Stomach (tissue), 9 donors: ENCODE data around the gene GNAS. TPM values are rescaled to one million over a fixed set of nuclear protein-coding genes. Genes with fewer than 3 reads are reported as not detected.

Experiments used
- DNase-seq, 2 donors: peaks; one replicate each; pipeline versions ENCODE4 v3.0.0 to v3.0.0-alpha.2; 2013 to 2019
- H3K27ac ChIP-seq, 5 donors: fragments of 200-600 bp in 4 of 5; sonication (generic) in 4 of 5; one replicate each; pipeline ENCODE4 v1.5.1; 2013 to 2019; ENCODE audit warnings: mild to moderate bottlenecking in 1 of 5, moderate library complexity in 1 of 5
- H3K27me3 ChIP-seq, 3 donors: fragments of 200-600 bp; sonication (generic); one replicate each; pipeline ENCODE4 v1.5.1; 2017 to 2019; ENCODE audit warnings: mixed run types in 1 of 3
- H3K36me3 ChIP-seq, 4 donors: fragments of 200-600 bp; sonication (generic); 1 replicate in 3 of 4; 2 replicates in 1 of 4; pipeline ENCODE4 v1.5.1; 2016 to 2019
- H3K4me1 ChIP-seq, 4 donors: fragments of 200-600 bp; sonication (generic); one replicate each; pipeline ENCODE4 v1.5.1; 2016 to 2019
- H3K4me3 ChIP-seq, 4 donors: fragments of 200-600 bp; sonication (generic) in 3 of 4; one replicate each; pipeline ENCODE4 v1.5.1; 2016 to 2019; ENCODE audit warnings: mild to moderate bottlenecking in 1 of 4
- H3K9me3 ChIP-seq, 4 donors: fragments of 200-600 bp; sonication (generic); one replicate each; pipeline ENCODE4 v1.5.1; 2016 to 2019
- CTCF ChIP-seq, 7 experiments: fragments of 450-650 bp in 4 of 7; fragments of 200-600 bp in 3 of 7; sonication (generic) in 3 of 7; IDR thresholded peaks; one replicate each; pipeline ENCODE4 v1.5.1; 2016 to 2019; ENCODE audit warnings: antibody characterized with exemption in 7 of 7, control low read depth in 2 of 7, mild to moderate bottlenecking in 1 of 7
- EP300 ChIP-seq: sonication (generic); formaldehyde crosslinking; IDR thresholded peaks from one replicate; pipeline ENCODE4 v1.6.1; 2017; ENCODE audit warnings: antibody characterized with exemption
- POLR2A ChIP-seq, 4 donors: fragments of 450-650 bp; IDR thresholded peaks; one replicate each; pipeline ENCODE4 v1.6.1; 2016; ENCODE audit warnings: antibody characterized with exemption in 4 of 4, control low read depth in 2 of 4, mild to moderate bottlenecking in 1 of 4, moderate library complexity in 1 of 4
- POLR2AphosphoS5 ChIP-seq, 3 donors: sonication (generic); formaldehyde crosslinking; IDR thresholded peaks; one replicate each; pipeline ENCODE4 v1.6.1; 2016; ENCODE audit warnings: antibody characterized with exemption in 3 of 3
- WGBS, 5 donors: extraction: QIAGEN DNeasy Blood & Tissue Kit in 3 of 5; methylation state at CpG; one replicate each; pipeline versions ENCODE4 v1.1.5 to v1.1.7; 2013 to 2018; 5-methylcytosine and 5-hydroxymethylcytosine counted together
- intact Hi-C: fragments of 100-400 bp; cut with DNase I; formaldehyde crosslinking; loops from one replicate; pipeline ENCODE4 v1.15.1; 2023; ENCODE audit warnings: low total_unique reads
- polyA plus RNA-seq, 3 donors: library from polyadenylated mRNA; stranded (reverse); fragments of 200-250 nt; gene quantifications; one replicate each; pipeline ENCODE4 v1.2.3, GENCODE V29; 2013
- total RNA-seq, 5 donors: library from RNA; depleted of rRNA; stranded (reverse); fragments of >200 nt; gene quantifications; one replicate each; pipeline versions ENCODE4 v1.1.0 to v1.2.3, GENCODE V29; 2014 to 2016
- donor health status: healthy with polysubstance abuse.
- donor health status: Bipolar disorder and iron deficiency.
- donor health status: healthy.

The GNAS gene
- total and polyA plus RNA-seq, 8 donors, result 306 to 1,010 (median 704) TPM

- Histone ChIP-seq H3K4me1 (peaks cover 0 to 8% (median 0%) of the 10 kb centered on the region in 4 donors), H3K27me3 (peaks cover 0 to 58% (median 1%) of the 10 kb centered on the region in 3 donors), H3K4me3 (no peak overlapping the region), H3K36me3 (no peaks in the 10 kb centered on the region), H3K9me3 (no peaks in the 10 kb centered on the region), H3K27ac (no peak overlapping the region)
- TF ChIP-seq EP300 (no peak), CTCF (IDR thresholded peaks at IDR 0.05) (no peak), POLR2AphosphoS5 (IDR thresholded peaks at IDR 0.05) (no peak), POLR2A (IDR thresholded peaks at IDR 0.05) (no peak)
- no peak for DNase-seq
- WGBS, 5 donors, result 84 to 91% (median 88%) methylated on average over 10 of the region's 10 CpGs
- intact Hi-C loops, result no loop called here
Measured at GRCh38 chr20:58833921-58834320, 18.6 kb upstream of the GNAS start.

- intact Hi-C loops, result no loop called here
- no peak for DNase-seq
- Histone ChIP-seq H3K36me3 (no peaks in the 10 kb centered on the region), H3K27me3 (peaks cover 0 to 71% (median 14%) of the 10 kb centered on the region in 3 donors), H3K4me1 (peaks cover 0 to 12% (median 10%) of the 10 kb centered on the region in 4 donors), H3K9me3 (no peaks in the 10 kb centered on the region), H3K27ac (no peak overlapping the region), H3K4me3 (no peak overlapping the region)
- WGBS, 5 donors, result 78 to 85% (median 81%) methylated on average over 2 of the region's 2 CpGs
- TF ChIP-seq CTCF (IDR thresholded peaks at IDR 0.05) (no peak), EP300 (no peak), POLR2AphosphoS5 (IDR thresholded peaks at IDR 0.05) (no peak), POLR2A (IDR thresholded peaks at IDR 0.05) (no peak)
Measured at GRCh38 chr20:58835231-58835630, 17.3 kb upstream of the GNAS start.

- no peak for DNase-seq
- peaks cover 0 to 17% (median 10%) of the 10 kb centered on the region in 4 donors for H3K4me1 ChIP-seq
- no peaks in the 10 kb centered on the region for H3K9me3 ChIP-seq
- intact Hi-C loops, result no loop called here
- TF ChIP-seq EP300, result no peak
- no peak for TF ChIP-seq POLR2AphosphoS5 (IDR thresholded peaks at IDR 0.05)
- no peak for TF ChIP-seq POLR2A (IDR thresholded peaks at IDR 0.05)
- TF ChIP-seq CTCF (IDR thresholded peaks at IDR 0.05), result no peak
- no peak overlapping the region for H3K27ac ChIP-seq
- H3K27me3 ChIP-seq, result peaks cover 0 to 81% (median 29%) of the 10 kb centered on the region in 3 donors
- H3K36me3 ChIP-seq, result no peaks in the 10 kb centered on the region
- 83 to 86% (median 84%) methylated on average over 10 of the region's 10 CpGs for WGBS, 5 donors
- H3K4me3 ChIP-seq, result no peak overlapping the region
Measured at GRCh38 chr20:58836616-58837204, 15.8 kb upstream of the GNAS start.

- no peaks in the 10 kb centered on the region for H3K9me3 ChIP-seq
- 67 to 86% (median 82%) methylated on average over 1 of the region's 1 CpG for WGBS, 5 donors
- no peak for TF ChIP-seq CTCF (IDR thresholded peaks at IDR 0.05)
- no peak for TF ChIP-seq EP300
- TF ChIP-seq POLR2AphosphoS5 (IDR thresholded peaks at IDR 0.05), result no peak
- no peak for TF ChIP-seq POLR2A (IDR thresholded peaks at IDR 0.05)
- H3K27ac ChIP-seq, result no peak overlapping the region
- no peaks in the 10 kb centered on the region for H3K36me3 ChIP-seq
- intact Hi-C loops, result no loop called here
- peaks cover 0 to 91% (median 36%) of the 10 kb centered on the region in 3 donors for H3K27me3 ChIP-seq
- peaks cover 0 to 17% (median 10%) of the 10 kb centered on the region in 4 donors for H3K4me1 ChIP-seq
- DNase-seq, result no peak
- H3K4me3 ChIP-seq, result no peak overlapping the region
Measured at GRCh38 chr20:58837717-58838116, 14.8 kb upstream of the GNAS start.
